OCI-LY1 (cell line): ENCODE results near the gene ZNF775.

Experiments used
- H2AFZ ChIP-seq: fragments of 200-600 bp; sonication (generic), shearing (Covaris generic); 2 replicates; pipeline ENCODE4 v1.6.0; 2014; ENCODE audit warnings: antibody characterized with exemption, mild to moderate bottlenecking, low read length
- H3F3A ChIP-seq: fragments of 200-600 bp; sonication (generic), shearing (Covaris generic); 2 replicates; pipeline ENCODE4 v1.6.0; 2014; ENCODE audit warnings: mild to moderate bottlenecking, antibody characterized with exemption, low read length, moderate library complexity; ENCODE audit not compliant: insufficient read depth
- H3K27ac ChIP-seq: fragments of 200-600 bp; sonication (generic); 2 replicates; pipeline ENCODE4 v1.5.1; 2014; ENCODE audit warnings: low read length, mixed run types, mild to moderate bottlenecking, low read depth; ENCODE audit not compliant: poor library complexity, severe bottlenecking
- H3K27me3 ChIP-seq: fragments of 200-600 bp; sonication (generic); 2 replicates; pipeline ENCODE4 v1.6.0; 2014; ENCODE audit warnings: antibody characterized with exemption, mild to moderate bottlenecking, low read length, moderate library complexity; ENCODE audit not compliant: insufficient read depth
- H3K36me3 ChIP-seq: fragments of 200-600 bp; sonication (generic); 2 replicates; pipeline ENCODE4 v1.6.1; 2014; ENCODE audit warnings: mild to moderate bottlenecking, antibody characterized with exemption, low read length, moderate library complexity, mixed read lengths; ENCODE audit not compliant: insufficient read depth
- H3K4me1 ChIP-seq: fragments of 200-600 bp; sonication (generic); 2 replicates; pipeline ENCODE4 v1.5.1; 2014; ENCODE audit warnings: mild to moderate bottlenecking, low read length, moderate library complexity; ENCODE audit not compliant: insufficient read depth, severe bottlenecking
- H3K4me2 ChIP-seq: fragments of 200-600 bp; sonication (generic), shearing (Covaris generic); 2 replicates; pipeline ENCODE4 v1.6.1; 2014; ENCODE audit warnings: low read length
- H3K4me3 ChIP-seq: fragments of 200-600 bp; sonication (generic); 2 replicates; pipeline ENCODE4 v1.5.1; 2014; ENCODE audit warnings: low read length, low read depth, mild to moderate bottlenecking, mixed read lengths; ENCODE audit not compliant: poor library complexity, severe bottlenecking
- H3K79me2 ChIP-seq: fragments of 200-600 bp; shearing (Covaris generic); 2 replicates; pipeline ENCODE4 v1.6.1; 2016; ENCODE audit warnings: mixed run types, low read length, mixed read lengths; ENCODE audit not compliant: insufficient read depth
- H3K9ac ChIP-seq: fragments of 200-600 bp; sonication (generic), shearing (Covaris generic); 2 replicates; pipeline ENCODE4 v1.6.1; 2014; ENCODE audit warnings: mild to moderate bottlenecking, low read length, mixed read lengths
- H3K9me2 ChIP-seq: fragments of 200-600 bp; sonication (generic), shearing (Covaris generic); 2 replicates; pipeline ENCODE4 v1.6.1; 2014; ENCODE audit warnings: low read depth, mild to moderate bottlenecking, low read length, mixed read lengths
- H3K9me3 ChIP-seq: fragments of 200-600 bp; shearing (Covaris generic); 2 replicates; pipeline ENCODE4 v1.6.1; 2014; ENCODE audit warnings: low read length, mixed read lengths
- H4K20me1 ChIP-seq: fragments of 200-600 bp; sonication (generic), shearing (Covaris generic); 2 replicates; pipeline ENCODE4 v1.6.0; 2016; ENCODE audit warnings: mild to moderate bottlenecking, low read length; ENCODE audit not compliant: insufficient read depth
- EZH2 ChIP-seq: fragments of 200-600 bp; sonication (generic), shearing (Covaris generic); IDR thresholded peaks from 2 replicates; pipeline ENCODE4 v1.8.0; 2017; ENCODE audit warnings: borderline replicate concordance, mixed run types, mild to moderate bottlenecking, antibody characterized with exemption, low read length, moderate library complexity, mixed read lengths
- TF ChIP-seq, protein P1 (sequence below): fragments of 200-600 bp; sonication (generic), shearing (Covaris generic); IDR thresholded peaks from 2 replicates; pipeline ENCODE4 v1.5.1; 2017; ENCODE audit warnings: mild to moderate bottlenecking, antibody characterized with exemption, low read length, moderate library complexity, mixed read lengths

ZNF775 gene

DNA sequence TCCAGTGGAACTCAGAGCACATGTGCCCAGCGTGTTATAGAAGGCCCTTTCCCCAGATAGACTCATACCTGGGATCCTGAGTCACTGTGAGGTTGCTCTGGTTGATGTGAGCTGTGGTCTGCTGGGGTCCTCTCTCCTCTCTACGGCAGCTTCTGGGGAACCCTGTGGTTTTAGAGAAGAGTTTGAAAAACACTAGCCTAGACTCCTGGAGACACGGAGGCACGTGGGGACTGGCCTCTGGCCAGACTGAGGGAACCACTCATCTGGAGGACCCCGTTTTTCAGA, 10.3 kb downstream of the ZNF775 start:
- H4K20me1 ChIP-seq, result no peaks in the 10 kb centered on the region
- no peak overlapping the region for H3K4me2 ChIP-seq
- TF ChIP-seq, protein P1, sequence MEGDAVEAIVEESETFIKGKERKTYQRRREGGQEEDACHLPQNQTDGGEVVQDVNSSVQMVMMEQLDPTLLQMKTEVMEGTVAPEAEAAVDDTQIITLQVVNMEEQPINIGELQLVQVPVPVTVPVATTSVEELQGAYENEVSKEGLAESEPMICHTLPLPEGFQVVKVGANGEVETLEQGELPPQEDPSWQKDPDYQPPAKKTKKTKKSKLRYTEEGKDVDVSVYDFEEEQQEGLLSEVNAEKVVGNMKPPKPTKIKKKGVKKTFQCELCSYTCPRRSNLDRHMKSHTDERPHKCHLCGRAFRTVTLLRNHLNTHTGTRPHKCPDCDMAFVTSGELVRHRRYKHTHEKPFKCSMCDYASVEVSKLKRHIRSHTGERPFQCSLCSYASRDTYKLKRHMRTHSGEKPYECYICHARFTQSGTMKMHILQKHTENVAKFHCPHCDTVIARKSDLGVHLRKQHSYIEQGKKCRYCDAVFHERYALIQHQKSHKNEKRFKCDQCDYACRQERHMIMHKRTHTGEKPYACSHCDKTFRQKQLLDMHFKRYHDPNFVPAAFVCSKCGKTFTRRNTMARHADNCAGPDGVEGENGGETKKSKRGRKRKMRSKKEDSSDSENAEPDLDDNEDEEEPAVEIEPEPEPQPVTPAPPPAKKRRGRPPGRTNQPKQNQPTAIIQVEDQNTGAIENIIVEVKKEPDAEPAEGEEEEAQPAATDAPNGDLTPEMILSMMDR, result no peak
- TF ChIP-seq EZH2, result no peak
- no peak overlapping the region for H3K4me3 ChIP-seq
- no peak overlapping the region for H2AFZ ChIP-seq
- H3K4me1 ChIP-seq, result peaks cover 5% of the 10 kb centered on the region
- H3K27ac ChIP-seq, result no peak overlapping the region
- no peaks in the 10 kb centered on the region for H3K79me2 ChIP-seq
- H3K36me3 ChIP-seq, result peaks cover 4% of the 10 kb centered on the region; the same call in 1 of the 2 replicates
- no peaks in the 10 kb centered on the region for H3K27me3 ChIP-seq
- no peaks in the 10 kb centered on the region for H3K9me2 ChIP-seq
- no peaks in the 10 kb centered on the region for H3K9me3 ChIP-seq
- H3F3A ChIP-seq, result no peaks in the 10 kb centered on the region
- H3K9ac ChIP-seq, result no peak overlapping the region

DNA sequence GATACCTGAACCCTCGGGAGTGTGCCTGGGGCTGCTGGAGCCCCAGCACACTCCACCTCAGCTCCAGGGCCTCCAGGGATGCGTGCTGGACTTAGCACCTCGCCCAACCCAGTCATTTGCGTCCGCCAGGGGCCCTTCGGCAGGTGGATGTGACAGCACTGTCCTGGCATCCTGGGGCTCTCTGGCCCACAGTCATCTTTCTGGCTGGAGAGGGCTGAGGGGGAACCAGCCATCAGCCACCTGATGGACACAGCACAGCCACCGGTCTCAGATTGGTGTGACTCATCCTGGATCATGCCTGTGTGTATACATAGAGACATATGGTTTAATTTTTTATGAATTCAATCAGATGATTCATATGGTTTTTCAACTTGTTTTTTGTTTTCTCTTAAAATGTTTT, 11.1 kb downstream of the ZNF775 start:
- no peaks in the 10 kb centered on the region for H3F3A ChIP-seq
- no peaks in the 10 kb centered on the region for H3K27me3 ChIP-seq
- H3K36me3 ChIP-seq, result peaks cover 4% of the 10 kb centered on the region; the same call in 1 of the 2 replicates
- H3K9ac ChIP-seq, result no peak overlapping the region
- H3K4me2 ChIP-seq, result no peak overlapping the region
- no peaks in the 10 kb centered on the region for H4K20me1 ChIP-seq
- no peak overlapping the region for H3K4me3 ChIP-seq
- H2AFZ ChIP-seq, result no peak overlapping the region
- no peaks in the 10 kb centered on the region for H3K79me2 ChIP-seq
- H3K9me3 ChIP-seq, result no peaks in the 10 kb centered on the region
- TF ChIP-seq, protein P1, result no peak
- no peak for TF ChIP-seq EZH2
- H3K27ac ChIP-seq, result no peak overlapping the region
- peaks cover 5% of the 10 kb centered on the region for H3K4me1 ChIP-seq
- no peaks in the 10 kb centered on the region for H3K9me2 ChIP-seq

DNA sequence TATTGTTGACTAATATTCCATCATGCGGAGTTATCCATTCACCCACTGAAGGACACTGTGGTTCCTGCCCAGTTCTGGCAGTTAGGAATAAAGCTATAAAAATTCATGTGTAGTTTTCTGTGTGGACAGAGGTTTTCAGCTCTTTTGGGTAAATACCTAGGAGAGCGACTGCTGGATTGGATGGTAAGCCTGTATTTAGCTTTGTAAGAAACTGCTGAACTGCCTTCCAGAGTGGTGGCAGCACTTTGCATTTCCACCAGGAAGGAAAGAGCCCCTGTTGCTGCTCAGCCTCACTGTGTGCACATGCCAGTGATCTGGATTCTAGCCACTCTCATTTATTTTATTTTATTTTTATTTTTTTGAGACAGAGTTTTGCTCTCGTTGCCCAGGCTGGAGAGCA, 14.2 kb downstream of the ZNF775 start:
- Histone ChIP-seq H3F3A (no peaks in the 10 kb centered on the region), H2AFZ (no peak overlapping the region), H3K27me3 (no peaks in the 10 kb centered on the region), H3K9ac (no peak overlapping the region), H4K20me1 (no peaks in the 10 kb centered on the region), H3K27ac (no peak overlapping the region), H3K79me2 (no peaks in the 10 kb centered on the region), H3K4me1 (no peaks in the 10 kb centered on the region), H3K4me3 (no peak overlapping the region), H3K9me2 (no peaks in the 10 kb centered on the region), H3K36me3 (peaks cover 6% of the 10 kb centered on the region; the same call in 1 of the 2 replicates), H3K4me2 (no peak overlapping the region), H3K9me3 (no peaks in the 10 kb centered on the region)
- TF ChIP-seq EZH2, result no peak

DNA sequence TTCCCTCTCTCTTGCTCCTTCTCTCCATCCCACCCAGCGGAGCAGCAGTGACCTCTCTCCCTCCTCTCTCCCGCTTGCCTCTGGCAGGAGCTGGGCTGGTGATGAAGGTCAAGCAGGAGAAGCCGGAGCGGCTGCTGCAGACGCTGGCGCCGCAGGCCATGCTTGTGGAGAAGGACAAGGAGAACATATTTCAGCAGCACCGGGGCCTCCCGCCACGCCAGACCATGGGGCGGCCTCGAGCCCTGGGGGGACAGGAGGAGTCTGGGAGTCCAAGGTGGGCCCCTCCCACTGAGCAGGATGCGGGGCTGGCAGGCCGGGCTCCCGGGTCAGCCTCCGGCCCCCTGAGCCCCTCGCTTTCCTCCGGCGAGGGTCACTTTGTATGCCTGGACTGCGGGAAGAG, 17.3 kb downstream of the ZNF775 start:
- Histone ChIP-seq H3F3A (no peaks in the 10 kb centered on the region), H3K4me3 (no peak overlapping the region), H3K4me1 (no peaks in the 10 kb centered on the region), H3K9ac (no peak overlapping the region), H3K79me2 (no peaks in the 10 kb centered on the region), H4K20me1 (no peaks in the 10 kb centered on the region), H3K4me2 (no peak overlapping the region), H2AFZ (no peak overlapping the region), H3K27me3 (no peaks in the 10 kb centered on the region), H3K9me2 (no peaks in the 10 kb centered on the region), H3K9me3 (no peaks in the 10 kb centered on the region), H3K36me3 (peaks cover 3% of the 10 kb centered on the region; the same call in 1 of the 2 replicates), H3K27ac (no peak overlapping the region)
- TF ChIP-seq EZH2, result no peak
- TF ChIP-seq, protein P1, result no peak
